ENCODE measurements around the gene NIPA2. TPM values are rescaled to one million over a fixed set of nuclear protein-coding genes. Genes with fewer than 3 reads are reported as not detected.

The NIPA2 gene
- total and polyA plus RNA-seq, 2 of the 13 experiments (the other 11 are each of a cell fraction or from before 2014, with no cell fraction given) = 29.0 to 56.2 TPM

GRCh38 chr15:22823495-22824128 is 14.9 kb upstream of the NIPA2 start (continued):
- TF ChIP-seq HHEX (CRISPR knock-in tag; IDR thresholded peaks at IDR 0.05) (no peak), KDM6A (CRISPR knock-in tag; IDR thresholded peaks at IDR 0.05; ENCODE audit: low read depth) (no peak), POGZ (CRISPR knock-in tag; IDR thresholded peaks at IDR 0.05) (no peak), GLI4 (CRISPR knock-in tag; IDR thresholded peaks at IDR 0.05; ENCODE audit: borderline replicate concordance) (no peak), NFAT5 (CRISPR knock-in tag; IDR thresholded peaks at IDR 0.05) (no peak), TOPORS (CRISPR knock-in tag; IDR thresholded peaks at IDR 0.05) (no peak), SIN3B (IDR thresholded peaks at IDR 0.05; ENCODE audit: low read length) (no peak)

DNA sequence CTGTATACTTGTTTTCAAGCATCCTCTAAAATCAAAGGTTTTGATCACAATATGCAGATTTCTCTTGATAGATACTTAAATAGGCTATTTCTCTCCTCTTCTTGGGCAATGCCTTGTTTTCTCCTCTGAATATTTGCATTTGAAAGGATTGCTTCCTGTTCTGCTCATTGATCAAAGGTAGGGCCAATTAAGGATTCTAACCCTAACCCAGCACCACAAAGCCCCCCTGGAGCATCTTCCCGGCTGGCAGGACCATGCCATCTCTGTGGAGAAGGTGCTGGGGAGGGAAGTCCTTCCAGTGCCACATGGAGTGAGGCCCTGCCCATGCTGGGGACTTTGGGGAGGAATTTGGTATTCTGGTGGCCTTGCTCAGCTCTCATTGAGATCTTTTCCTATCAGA is 11.3 kb upstream of the NIPA2 start:
- CTCF ChIA-PET (ENCODE audit: low intra/inter-chr PET ratio, low total read pairs) = no interaction called here
- Histone ChIP-seq H3K27ac (ENCODE audit: extremely low read length, insufficient read depth, low read length) (no peak overlapping the region), H3K36me3 (replicated peaks in 1 of 2; ENCODE audit: control insufficient read depth in 1 of 2, insufficient read depth in 2 of 2, low read length in 2 of 2) (peaks cover 14 to 39% of the 10 kb centered on the region in 2 experiments; a peak in 4 of 5 replicates), H3K27me3 (ENCODE audit: control insufficient read depth in 1 of 2, insufficient read depth in 2 of 2, low read length in 2 of 2) (no peaks in the 10 kb centered on the region), H2AFZ (ENCODE audit: low read length) (no peak overlapping the region), H3K4me1 (ENCODE audit: insufficient read depth, low read length) (no peaks in the 10 kb centered on the region), H3K9ac (ENCODE audit: insufficient read depth, low read depth, low read length) (no peak overlapping the region), H3K4me3 (replicated peaks in 1 of 3; ENCODE audit: insufficient read depth in 1 of 3, low read depth in 2 of 3, low read length in 3 of 3) (no peak overlapping the region), H3K79me2 (ENCODE audit: insufficient read depth, low read length) (no peaks in the 10 kb centered on the region), H4K20me1 (ENCODE audit: insufficient read depth, low read length) (no peaks in the 10 kb centered on the region), H3K4me2 (ENCODE audit: low read depth, low read length) (no peak overlapping the region), H3K9me3 (ENCODE audit: low read length) (no peaks in the 10 kb centered on the region)
- intact Hi-C loops (cut with micrococcal nuclease; ENCODE audit: unreplicated experiment) (no loop called here), in situ Hi-C loops (cut with HindIII; ENCODE audit: extremely low pct_ligation_motif_present, low pct_unique_long_range_greater_than_20kb) (no loop called here)
- TF ChIP-seq TEAD3 (CRISPR knock-in tag; optimal IDR thresholded peaks at IDR 0.05; ENCODE audit: borderline replicate concordance) (no peak), HIVEP1 (CRISPR knock-in tag; IDR thresholded peaks at IDR 0.05) (no peak), ARID2 (CRISPR knock-in tag; IDR thresholded peaks at IDR 0.05; ENCODE audit: borderline replicate concordance) (no peak), STAT5B (CRISPR knock-in tag; IDR thresholded peaks at IDR 0.05) (no peak), SSRP1 (CRISPR knock-in tag; IDR thresholded peaks at IDR 0.05) (no peak)
- WGBS (ENCODE audit: low lambda C conversion rate) = 90% methylated on average over 1 of the region's 1 CpG
- POLR2A ChIA-PET = interaction anchor here (1.0 kb wide), 1 partner anchor 11 kb away, joined by 3 read pairs; the partner anchor contains the start of gene NIPA2
- BruUV-seq (replicated peaks) = no TSS peak
- ATAC-seq (no peak), FAIRE-seq (no peak), DNase-seq (ENCODE audit: low spot score) (no peak)
